Esophagus (tissue), 2 donors: ENCODE data around the gene REV1. TPM values are rescaled to one million over a fixed set of nuclear protein-coding genes. Genes with fewer than 3 reads are reported as not detected.
A peak's percentile ranks its signal among the peaks of the same experiment; 100 is the strongest.
"Not testable (repeated sequence)": the region's sequence is repeated elsewhere in the genome, so short reads cannot be mapped to it uniquely, and the experiment has no call there.

ENCODE experiments used
- H3K27ac ChIP-seq, 2 donors: one replicate each; pipeline ENCODE4 v1.5.1; 2013; ENCODE audit warnings: low read depth in 2 of 2, mild to moderate bottlenecking in 2 of 2, inconsistent platforms in 1 of 2, low read length in 1 of 2, moderate library complexity in 1 of 2
- H3K27me3 ChIP-seq, 2 donors: one replicate each; pipeline ENCODE4 v1.6.1; 2013; ENCODE audit warnings: low read length in 2 of 2, control low read depth in 1 of 2, mild to moderate bottlenecking in 1 of 2; ENCODE audit not compliant: insufficient read depth in 2 of 2, control insufficient read depth in 1 of 2
- H3K36me3 ChIP-seq, 2 donors: one replicate each; pipeline ENCODE4 v1.6.1; 2013; ENCODE audit warnings: low read length in 1 of 2; ENCODE audit not compliant: control insufficient read depth in 2 of 2, insufficient read depth in 2 of 2
- H3K4me1 ChIP-seq, 2 donors: one replicate each; pipeline ENCODE4 v1.6.1; 2013; ENCODE audit warnings: low read length in 1 of 2; ENCODE audit not compliant: control insufficient read depth in 2 of 2, insufficient read depth in 2 of 2
- H3K4me3 ChIP-seq, 2 donors: one replicate each; pipeline ENCODE4 v1.5.1; 2013; ENCODE audit warnings: low read length in 2 of 2, mild to moderate bottlenecking in 2 of 2, low read depth in 1 of 2, moderate library complexity in 1 of 2
- H3K9me3 ChIP-seq, 2 donors: one replicate each; pipeline ENCODE4 v1.6.1; 2013; ENCODE audit warnings: mild to moderate bottlenecking in 2 of 2, low read depth in 1 of 2, low read length in 1 of 2, moderate library complexity in 1 of 2; ENCODE audit not compliant: control insufficient read depth in 2 of 2, insufficient read depth in 1 of 2
- WGBS, 2 donors: extraction: QIAGEN DNeasy Blood & Tissue Kit; methylation state at CpG; one replicate each; pipeline ENCODE4 v1.1.7; 2013; 5-methylcytosine and 5-hydroxymethylcytosine counted together
- polyA plus RNA-seq, 2 donors: library from polyadenylated mRNA; stranded (reverse); fragments of 200-250 nt; gene quantifications; one replicate each; pipeline ENCODE4 v1.2.3, GENCODE V29; 2013
- donor health status: healthy with polysubstance abuse.
- donor health status: Bipolar disorder and iron deficiency.

The REV1 gene
- polyA plus RNA-seq, 2 donors = 16.2 to 20.3 TPM

DNA sequence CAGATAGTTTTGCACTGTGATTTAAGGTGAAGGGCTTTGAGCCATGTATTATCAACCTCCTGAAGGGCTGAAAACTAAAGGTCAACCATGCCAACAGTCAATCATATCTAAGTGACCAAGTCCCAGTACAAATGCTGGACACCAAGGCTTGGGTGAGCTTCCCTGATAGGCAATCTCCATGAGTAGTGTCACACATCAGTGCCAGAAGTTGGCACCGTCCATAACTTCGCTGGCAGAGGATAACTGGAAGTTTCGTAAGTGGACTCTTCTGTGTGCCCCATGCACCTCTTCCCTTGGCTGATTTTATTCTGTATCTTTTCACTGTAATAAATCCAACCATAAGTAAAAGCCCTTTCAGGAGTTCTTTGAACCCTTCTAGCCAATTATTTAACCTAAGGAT, 13.2 kb downstream of the REV1 start:
- Histone ChIP-seq H3K4me3 (no peak overlapping the region), H3K27me3 (no peaks in the 10 kb centered on the region), H3K4me1 (peaks cover 0 to 4% of the 10 kb centered on the region in 2 donors), H3K9me3 (no peaks in the 10 kb centered on the region), H3K27ac (peak overlapping the region in 1 of 2 donors; percentile 56), H3K36me3 (no peaks in the 10 kb centered on the region)
- WGBS, 2 donors = 93 to 95% methylated on average over 3 of the region's 3 CpGs

DNA sequence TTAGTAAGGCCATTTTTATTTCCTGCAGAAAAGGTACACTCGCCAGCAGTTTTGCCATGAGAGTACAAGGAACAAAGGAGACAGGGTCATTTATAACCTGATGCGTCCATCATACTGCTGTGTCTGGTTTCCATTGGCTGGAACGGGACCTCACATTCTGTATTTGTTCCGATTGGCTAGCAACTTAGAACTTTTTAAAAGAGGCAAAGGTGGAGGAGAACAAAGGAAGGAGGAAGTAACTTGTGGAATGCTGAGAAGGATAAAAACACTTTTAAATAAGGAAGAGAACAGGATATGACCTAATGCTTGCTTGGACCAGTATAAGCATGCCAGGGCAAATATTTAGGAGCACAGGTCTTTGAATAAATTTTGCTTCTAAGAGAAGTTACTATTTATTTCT, 14.7 kb downstream of the REV1 start:
- H3K4me3 ChIP-seq, H3K27me3 ChIP-seq, H3K4me1 ChIP-seq, H3K36me3 ChIP-seq, H3K9me3 ChIP-seq: not testable (repeated sequence)
- 48 to 63% methylated on average over 4 of the region's 4 CpGs for WGBS, 2 donors
- H3K27ac ChIP-seq = peak overlapping the region; percentile 40 to 47

DNA sequence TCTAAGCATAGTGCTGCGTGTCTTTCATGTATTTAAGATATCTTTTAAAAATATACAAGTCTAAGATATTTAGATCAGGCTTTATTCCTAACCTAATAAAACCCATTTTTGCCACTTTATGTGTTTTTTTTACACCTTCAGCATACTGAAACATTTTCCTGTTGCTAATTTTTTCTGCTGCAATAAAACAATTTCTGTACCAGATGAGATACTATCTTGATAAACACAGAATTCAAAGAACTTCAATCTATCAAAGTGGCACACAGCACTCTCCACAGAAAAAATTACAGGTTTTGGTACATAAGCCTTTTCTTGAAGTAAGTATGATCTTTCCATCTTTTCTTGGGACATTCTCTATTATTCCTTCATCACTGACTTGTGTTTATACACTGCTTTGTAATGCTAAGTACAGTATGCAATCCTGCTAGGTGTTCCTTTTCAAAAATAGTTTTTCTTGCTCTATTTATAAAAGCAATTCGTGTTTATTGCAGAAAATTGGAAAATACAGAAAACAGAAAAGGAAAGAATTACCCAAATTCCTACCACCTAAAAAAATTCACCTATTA, 16.2 kb downstream of the REV1 start:
- WGBS, 2 donors = 73 to 74% methylated on average over 2 of the region's 2 CpGs
- Histone ChIP-seq H3K27me3 (no peaks in the 10 kb centered on the region), H3K27ac (no peak overlapping the region), H3K36me3 (no peaks in the 10 kb centered on the region), H3K4me1 (peaks cover 0 to 4% of the 10 kb centered on the region in 2 donors), H3K9me3 (no peaks in the 10 kb centered on the region), H3K4me3 (no peak overlapping the region)

- peak overlapping the region; percentile 34 to 60 for H3K27ac ChIP-seq
- no peaks in the 10 kb centered on the region for H3K27me3 ChIP-seq
- WGBS, 2 donors = 66 to 86% methylated on average over 1 of the region's 1 CpG
- peaks cover 0 to 4% of the 10 kb centered on the region in 2 donors for H3K4me1 ChIP-seq
- no peaks in the 10 kb centered on the region for H3K9me3 ChIP-seq
- no peak overlapping the region for H3K4me3 ChIP-seq
- H3K36me3 ChIP-seq = no peaks in the 10 kb centered on the region
Observed at GRCh38 chr2:99472600-99472960, 17.2 kb downstream of the REV1 start.

DNA sequence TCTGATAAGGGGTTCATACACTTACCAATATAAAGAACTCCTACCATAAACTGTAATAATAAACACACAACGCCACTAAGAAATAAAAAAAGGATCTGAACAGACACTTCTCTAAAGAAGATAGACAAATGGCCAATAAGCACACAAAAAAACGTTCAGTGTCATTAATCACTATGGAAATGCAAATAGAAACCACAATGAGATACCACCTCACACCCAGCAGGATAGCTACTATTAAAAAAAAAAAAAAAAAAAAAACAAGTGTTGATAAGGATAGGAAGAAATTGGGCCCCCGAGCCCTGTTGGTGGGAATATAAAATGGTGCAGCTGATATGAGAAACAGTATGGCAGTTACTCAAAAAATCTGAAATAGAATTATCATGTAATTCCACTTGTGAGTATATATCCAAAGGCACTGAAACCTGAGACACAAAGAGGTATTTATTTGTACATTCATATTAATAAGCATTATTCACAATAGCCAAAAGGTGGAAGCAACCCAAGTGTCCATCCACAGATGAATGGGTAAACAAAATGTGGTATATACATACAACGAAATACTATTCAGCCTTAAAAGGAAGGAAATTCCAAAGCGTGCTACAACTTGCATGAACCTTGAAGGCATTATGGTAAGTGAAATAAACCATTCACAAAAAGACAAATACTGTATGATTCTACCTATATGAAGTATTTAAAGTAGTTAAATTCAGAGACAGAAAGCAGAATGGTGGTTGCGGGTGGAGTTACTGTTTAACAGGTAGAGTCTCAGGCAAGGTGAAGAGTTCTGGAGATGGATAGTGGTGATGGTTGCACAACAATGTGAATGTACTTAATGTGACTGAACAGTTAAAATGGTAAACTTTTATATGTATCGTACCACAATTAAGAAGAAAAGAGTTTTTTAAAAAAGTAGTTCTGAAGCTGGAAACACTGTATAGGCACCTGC, 17.9 kb downstream of the REV1 start:
- WGBS, 2 donors = 60 to 61% methylated on average over 7 of the region's 7 CpGs
- Histone ChIP-seq H3K4me1 (peaks cover 0 to 4% of the 10 kb centered on the region in 2 donors), H3K4me3 (no peak overlapping the region), H3K36me3 (no peaks in the 10 kb centered on the region), H3K9me3 (no peaks in the 10 kb centered on the region), H3K27ac (peak overlapping the region; percentile 34 to 60), H3K27me3 (no peaks in the 10 kb centered on the region)

GRCh38 chr2:99470957-99471356, 18.9 kb downstream of the REV1 start:
- peak overlapping the region in 1 of 2 donors; percentile 31 for H3K27ac ChIP-seq
- H3K4me1 ChIP-seq = peaks cover 0 to 4% of the 10 kb centered on the region in 2 donors
- no peak overlapping the region for H3K4me3 ChIP-seq
- H3K36me3 ChIP-seq = no peaks in the 10 kb centered on the region
- no peaks in the 10 kb centered on the region for H3K27me3 ChIP-seq
- H3K9me3 ChIP-seq = no peaks in the 10 kb centered on the region

- not testable (repeated sequence) for H3K9me3 ChIP-seq, H3K36me3 ChIP-seq, H3K4me1 ChIP-seq, H3K27me3 ChIP-seq, H3K4me3 ChIP-seq
- 80 to 92% methylated on average over 8 of the region's 8 CpGs for WGBS, 2 donors
- peak overlapping the region in 1 of 2 donors; percentile 38 for H3K27ac ChIP-seq
Observed at GRCh38 chr2:99470459-99470858, 19.4 kb downstream of the REV1 start.

DNA sequence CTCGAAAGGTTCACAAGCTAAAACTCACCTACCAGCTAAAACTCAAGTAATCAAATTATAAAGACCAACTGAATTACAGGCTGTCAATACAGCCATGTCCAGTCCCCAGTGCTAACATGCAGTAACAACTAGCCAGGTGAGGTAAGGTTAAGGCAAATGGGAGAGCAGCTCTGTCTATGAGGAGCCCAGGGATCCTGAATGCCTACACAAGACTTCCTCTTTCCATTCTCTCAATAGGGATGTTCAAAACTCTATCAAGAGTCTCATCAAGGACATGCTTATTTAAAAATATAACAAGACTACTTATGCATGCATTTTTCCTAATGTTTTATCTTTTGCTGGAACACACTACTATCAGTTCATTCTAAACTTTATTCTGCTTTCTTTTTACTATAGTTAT, 20.4 kb downstream of the REV1 start:
- WGBS, 2 donors = 96 to 97% methylated on average over 1 of the region's 1 CpG
- H3K4me1 ChIP-seq = peaks cover 0 to under 1% of the 10 kb centered on the region in 2 donors
- H3K27ac ChIP-seq = no peak overlapping the region

DNA sequence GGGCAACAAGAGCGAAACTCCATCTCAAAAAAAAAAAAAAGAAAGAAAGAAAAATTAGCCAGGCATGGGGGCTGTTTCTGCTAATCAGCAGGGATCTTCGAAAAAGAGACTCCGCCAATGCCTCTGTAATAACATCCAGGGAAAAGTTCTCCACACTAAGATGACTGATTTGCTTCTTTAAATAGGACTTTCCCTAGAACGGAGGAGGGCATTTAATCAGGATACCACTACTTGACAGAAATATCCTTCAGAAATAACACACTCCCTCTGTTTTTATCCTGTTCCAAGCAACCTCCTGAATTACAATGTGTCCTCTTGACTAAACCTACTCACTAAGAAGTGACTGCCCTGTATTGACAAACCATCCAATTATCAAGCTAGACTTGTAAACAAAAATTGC, 21.7 kb downstream of the REV1 start:
- 76 to 82% methylated on average over 4 of the region's 4 CpGs for WGBS, 2 donors
- Histone ChIP-seq H3K9me3 (no peaks in the 10 kb centered on the region), H3K27me3 (no peaks in the 10 kb centered on the region), H3K27ac (no peak overlapping the region), H3K4me3 (no peak overlapping the region), H3K36me3 (no peaks in the 10 kb centered on the region), H3K4me1 (no peaks in the 10 kb centered on the region)

More for the DNA sequence above, 20.4 kb downstream of the REV1 start:
- Histone ChIP-seq H3K4me3 (no peak overlapping the region), H3K9me3 (no peaks in the 10 kb centered on the region), H3K27me3 (no peaks in the 10 kb centered on the region), H3K36me3 (no peaks in the 10 kb centered on the region)

- no peaks in the 10 kb centered on the region for H3K9me3 ChIP-seq
- no peaks in the 10 kb centered on the region for H3K36me3 ChIP-seq
- no peaks in the 10 kb centered on the region for H3K27me3 ChIP-seq
- H3K4me1 ChIP-seq = no peaks in the 10 kb centered on the region
- H3K27ac ChIP-seq = no peak overlapping the region
- H3K4me3 ChIP-seq = no peak overlapping the region
- 93 to 98% methylated on average over 3 of the region's 3 CpGs for WGBS, 2 donors
Observed at GRCh38 chr2:99467390-99467789, 22.4 kb downstream of the REV1 start.
